ENCODE measurements around the gene AKR1D1.

- TF ChIP-seq CTCF (IDR thresholded peaks at IDR 0.05) (no peak), EP300 (IDR thresholded peaks at IDR 0.05) (no peak), POLR2A (IDR thresholded peaks at IDR 0.05) (no peak), POLR2AphosphoS5 (IDR thresholded peaks at IDR 0.05) (no peak)
These were observed 11.4 kb upstream of the AKR1D1 start for GRCh38 chr7:138064856-138065357.
